Hematopoietic multipotent progenitor cell treated with erythropoietin and hydrocortisone succinate and interleukin-3 and kit ligand, for 8 days (in vitro differentiated cells): ENCODE results near the gene BFSP2.

ENCODE experiments used
- DNase-seq: peaks from one replicate; pipeline ENCODE4 v3.0.0-alpha.2; 2015

BFSP2 gene

GRCh38 chr3:133383741-133384140 is 16.1 kb upstream of the BFSP2 start:
- no peak for DNase-seq

- peak; percentile 53 for DNase-seq
These were observed 15.4 kb upstream of the BFSP2 start for GRCh38 chr3:133384331-133385027.

- no peak for DNase-seq
These were observed 13.0 kb upstream of the BFSP2 start for GRCh38 chr3:133386876-133387275.

- no peak for DNase-seq
These were observed 12.5 kb upstream of the BFSP2 start for GRCh38 chr3:133387341-133387740.

GRCh38 chr3:133388696-133389395 is 11.0 kb upstream of the BFSP2 start:
- DNase-seq, result no peak

- no peak for DNase-seq
These were observed 9.1 kb upstream of the BFSP2 start for GRCh38 chr3:133390715-133391114.

GRCh38 chr3:133393204-133393603 is 6.7 kb upstream of the BFSP2 start:
- no peak for DNase-seq

- DNase-seq, result no peak
These were observed 6.0 kb upstream of the BFSP2 start for GRCh38 chr3:133393691-133394474.

- no peak for DNase-seq
These were observed 5.1 kb upstream of the BFSP2 start for GRCh38 chr3:133394561-133395311.

GRCh38 chr3:133396906-133397305 is 3.0 kb upstream of the BFSP2 start:
- no peak for DNase-seq

GRCh38 chr3:133401374-133402135 is 1.7 kb downstream of the BFSP2 start:
- no peak for DNase-seq

- DNase-seq, result no peak
These were observed 5.1 kb downstream of the BFSP2 start for GRCh38 chr3:133404920-133405319.

GRCh38 chr3:133408366-133408765 is 8.5 kb downstream of the BFSP2 start:
- no peak for DNase-seq

GRCh38 chr3:133408961-133409360 is 9.1 kb downstream of the BFSP2 start:
- no peak for DNase-seq

GRCh38 chr3:133410191-133410892 is 10.5 kb downstream of the BFSP2 start:
- no peak for DNase-seq

- no peak for DNase-seq
These were observed 12.6 kb downstream of the BFSP2 start for GRCh38 chr3:133412183-133413132.

- no peak for DNase-seq
These were observed 13.5 kb downstream of the BFSP2 start for GRCh38 chr3:133413161-133414020.

- no peak for DNase-seq
These were observed 14.2 kb downstream of the BFSP2 start for GRCh38 chr3:133414021-133414392.

- no peak for DNase-seq
These were observed 18.5 kb downstream of the BFSP2 start for GRCh38 chr3:133418361-133418760.
